K562 (cell line): ENCODE data around the gene PAF1. TPM values are rescaled to one million over a fixed set of nuclear protein-coding genes. Genes with fewer than 3 reads are reported as not detected.

Experiments used
- DEAF1 ChIP-seq: fragments of 450-650 bp; formaldehyde crosslinking; IDR thresholded peaks from 2 replicates; pipeline ENCODE4 v1.4.0; 2020; ENCODE audit warnings: mild to moderate bottlenecking, moderate library complexity
- GABPB1 ChIP-seq: sonication (generic); formaldehyde crosslinking; IDR thresholded peaks from 2 replicates; pipeline ENCODE4 v1.8.0; 2022; ENCODE audit warnings: mild to moderate bottlenecking, missing genetic modification reagents
- HES1 ChIP-seq: fragments of 450-650 bp; IDR thresholded peaks from 2 replicates; pipeline ENCODE4 v1.6.1; 2016; ENCODE audit warnings: low read depth, mild to moderate bottlenecking, moderate library complexity
- KLF6 ChIP-seq: fragments of 250-450 bp; sonication (Bioruptor Pico); IDR thresholded peaks from 2 replicates; pipeline ENCODE4 v1.4.0; 2020; ENCODE audit warnings: mild to moderate bottlenecking, moderate library complexity, borderline replicate concordance
- MTA3 ChIP-seq: fragments of 450-650 bp; formaldehyde crosslinking; IDR thresholded peaks from 2 replicates; pipeline ENCODE4 v1.6.1; 2017; ENCODE audit warnings: mild to moderate bottlenecking, borderline replicate concordance
- PATZ1 ChIP-seq: fragments of 250-450 bp; sonication (Bioruptor Pico); IDR thresholded peaks from 2 replicates; pipeline ENCODE4 v1.5.0; 2020; ENCODE audit warnings: mild to moderate bottlenecking, borderline replicate concordance
- RBFOX2 ChIP-seq: fragments of 200-400 bp; formaldehyde crosslinking; IDR thresholded peaks from 2 replicates; pipeline ENCODE4 v1.6.1; 2017; ENCODE audit warnings: low read depth, mild to moderate bottlenecking, low read length, moderate library complexity
- SMARCA4 ChIP-seq: fragments of 450-650 bp; IDR thresholded peaks from 2 replicates; pipeline ENCODE4 v1.6.1; 2016
- ZBED1 ChIP-seq: IDR thresholded peaks from 2 replicates; pipeline ENCODE4 v1.6.1; 2014
- ZNF324 ChIP-seq: fragments of 250-450 bp; sonication (Bioruptor Pico); IDR thresholded peaks from 2 replicates; pipeline ENCODE4 v1.4.0; 2020; ENCODE audit warnings: mild to moderate bottlenecking
- ZNF398 ChIP-seq: fragments of 250-450 bp; sonication (Bioruptor Pico); IDR thresholded peaks from 2 replicates; pipeline ENCODE4 v1.8.0; 2021; ENCODE audit warnings: moderate library complexity, mild to moderate bottlenecking, inconsistent platforms
- polyA plus RNA-seq, 8 experiments: library from polyadenylated mRNA; depleted of rRNA in 4 of 8; stranded (reverse) in 5 of 8; unstranded in 3 of 8; fragments of >200 nt; fragmentation: Nextera tagmentation in 2 of 8; fragmentation: Illumina TruSeq in 1 of 8; extraction: Ambion mirVana in 2 of 8; extraction: Trizol in 1 of 8; gene quantifications; 2 replicates each; pipeline versions ENCODE4 v1.2.1 to v1.2.3, GENCODE V29; 2011 to 2014; ENCODE audit warnings: inconsistent platforms in 1 of 8, missing spikeins in 1 of 8
- total RNA-seq, 7 experiments: library from RNA; depleted of rRNA in 6 of 7; stranded (reverse); fragments of >200 nt in 6 of 7; fragmentation: Illumina TruSeq in 2 of 7; extraction: Trizol in 2 of 7; gene quantifications; 2 replicates each; pipeline versions ENCODE4 v1.2.1 to v1.2.3, GENCODE V29; 2011 to 2021; ENCODE audit warnings: low replicate concordance in 1 of 7
- TF ChIP-seq, protein P1 (sequence below): sonication (generic); formaldehyde crosslinking; IDR thresholded peaks from 2 replicates; pipeline ENCODE4 v1.8.1; 2022; ENCODE audit warnings: missing genetic modification reagents
- TF ChIP-seq, protein P2 (sequence below): fragments of 450-650 bp; IDR thresholded peaks from 2 replicates; pipeline ENCODE4 v1.6.1; 2017; ENCODE audit warnings: antibody characterized with exemption, mild to moderate bottlenecking
- TF ChIP-seq, protein P3 (sequence below), 2 experiments: fragments of 450-650 bp in 1 of 2; sonication (generic) in 1 of 2; formaldehyde crosslinking in 1 of 2; IDR thresholded peaks in 1 of 2; conservative IDR thresholded peaks in 1 of 2; 2 replicates each; pipeline versions ENCODE4 v1.6.1 to v1.8.1; 2016 to 2023; ENCODE audit warnings: mild to moderate bottlenecking in 2 of 2, moderate library complexity in 2 of 2, inconsistent platforms in 1 of 2, missing genetic modification reagents in 1 of 2

The PAF1 gene
- total and polyA plus RNA-seq, 9 of the 15 experiments (the other 6 are each of a cell fraction or from before 2014, with no cell fraction given), result 1.5 to 45.0 (median 33.8) TPM

DNA sequence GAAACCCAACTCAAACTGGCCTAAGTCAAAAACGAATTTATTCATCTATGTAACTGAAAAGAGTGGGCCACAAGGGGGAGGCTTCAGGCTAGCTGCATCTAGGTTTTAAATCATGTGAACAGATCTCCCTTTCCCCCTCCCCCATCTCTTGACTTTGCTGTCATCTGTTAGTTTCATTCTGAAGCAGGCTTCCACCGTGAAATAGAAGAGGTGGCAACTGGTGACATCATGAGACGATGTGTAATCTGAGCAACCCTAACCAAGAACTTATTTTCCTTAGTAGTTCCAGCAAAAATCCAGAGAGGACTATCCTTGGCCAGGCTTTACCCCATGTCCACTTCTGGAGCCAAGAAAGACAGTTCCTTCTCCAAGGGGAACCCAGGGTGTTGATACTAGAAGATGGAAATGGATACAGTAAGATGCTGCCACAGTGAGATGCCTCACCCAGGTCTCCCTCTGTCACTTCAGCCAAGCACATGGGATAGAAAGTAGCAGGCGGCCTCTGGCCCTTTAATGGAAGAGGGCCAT, 39.3 kb downstream of the PAF1 start (continued):
- no peak for TF ChIP-seq DEAF1
- TF ChIP-seq KLF6 (CRISPR knock-in tag), result no peak
- no peak for TF ChIP-seq ZNF324 (CRISPR knock-in tag)
- no peak for TF ChIP-seq GABPB1 (CRISPR knock-in tag)
- TF ChIP-seq PATZ1 (CRISPR knock-in tag), result no peak
- TF ChIP-seq HES1, result no peak
- TF ChIP-seq, protein P1, sequence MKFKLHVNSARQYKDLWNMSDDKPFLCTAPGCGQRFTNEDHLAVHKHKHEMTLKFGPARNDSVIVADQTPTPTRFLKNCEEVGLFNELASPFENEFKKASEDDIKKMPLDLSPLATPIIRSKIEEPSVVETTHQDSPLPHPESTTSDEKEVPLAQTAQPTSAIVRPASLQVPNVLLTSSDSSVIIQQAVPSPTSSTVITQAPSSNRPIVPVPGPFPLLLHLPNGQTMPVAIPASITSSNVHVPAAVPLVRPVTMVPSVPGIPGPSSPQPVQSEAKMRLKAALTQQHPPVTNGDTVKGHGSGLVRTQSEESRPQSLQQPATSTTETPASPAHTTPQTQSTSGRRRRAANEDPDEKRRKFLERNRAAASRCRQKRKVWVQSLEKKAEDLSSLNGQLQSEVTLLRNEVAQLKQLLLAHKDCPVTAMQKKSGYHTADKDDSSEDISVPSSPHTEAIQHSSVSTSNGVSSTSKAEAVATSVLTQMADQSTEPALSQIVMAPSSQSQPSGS (CRISPR knock-in tag), result no peak
- peak; percentile 46; the same call in 1 of the 2 replicates for TF ChIP-seq SMARCA4
- TF ChIP-seq, protein P2, sequence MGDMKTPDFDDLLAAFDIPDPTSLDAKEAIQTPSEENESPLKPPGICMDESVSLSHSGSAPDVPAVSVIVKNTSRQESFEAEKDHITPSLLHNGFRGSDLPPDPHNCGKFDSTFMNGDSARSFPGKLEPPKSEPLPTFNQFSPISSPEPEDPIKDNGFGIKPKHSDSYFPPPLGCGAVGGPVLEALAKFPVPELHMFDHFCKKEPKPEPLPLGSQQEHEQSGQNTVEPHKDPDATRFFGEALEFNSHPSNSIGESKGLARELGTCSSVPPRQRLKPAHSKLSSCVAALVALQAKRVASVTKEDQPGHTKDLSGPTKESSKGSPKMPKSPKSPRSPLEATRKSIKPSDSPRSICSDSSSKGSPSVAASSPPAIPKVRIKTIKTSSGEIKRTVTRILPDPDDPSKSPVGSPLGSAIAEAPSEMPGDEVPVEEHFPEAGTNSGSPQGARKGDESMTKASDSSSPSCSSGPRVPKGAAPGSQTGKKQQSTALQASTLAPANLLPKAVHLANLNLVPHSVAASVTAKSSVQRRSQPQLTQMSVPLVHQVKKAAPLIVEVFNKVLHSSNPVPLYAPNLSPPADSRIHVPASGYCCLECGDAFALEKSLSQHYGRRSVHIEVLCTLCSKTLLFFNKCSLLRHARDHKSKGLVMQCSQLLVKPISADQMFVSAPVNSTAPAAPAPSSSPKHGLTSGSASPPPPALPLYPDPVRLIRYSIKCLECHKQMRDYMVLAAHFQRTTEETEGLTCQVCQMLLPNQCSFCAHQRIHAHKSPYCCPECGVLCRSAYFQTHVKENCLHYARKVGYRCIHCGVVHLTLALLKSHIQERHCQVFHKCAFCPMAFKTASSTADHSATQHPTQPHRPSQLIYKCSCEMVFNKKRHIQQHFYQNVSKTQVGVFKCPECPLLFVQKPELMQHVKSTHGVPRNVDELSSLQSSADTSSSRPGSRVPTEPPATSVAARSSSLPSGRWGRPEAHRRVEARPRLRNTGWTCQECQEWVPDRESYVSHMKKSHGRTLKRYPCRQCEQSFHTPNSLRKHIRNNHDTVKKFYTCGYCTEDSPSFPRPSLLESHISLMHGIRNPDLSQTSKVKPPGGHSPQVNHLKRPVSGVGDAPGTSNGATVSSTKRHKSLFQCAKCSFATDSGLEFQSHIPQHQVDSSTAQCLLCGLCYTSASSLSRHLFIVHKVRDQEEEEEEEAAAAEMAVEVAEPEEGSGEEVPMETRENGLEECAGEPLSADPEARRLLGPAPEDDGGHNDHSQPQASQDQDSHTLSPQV, result peak; percentile 54
- TF ChIP-seq RBFOX2, result no peak
- TF ChIP-seq, protein P3, sequence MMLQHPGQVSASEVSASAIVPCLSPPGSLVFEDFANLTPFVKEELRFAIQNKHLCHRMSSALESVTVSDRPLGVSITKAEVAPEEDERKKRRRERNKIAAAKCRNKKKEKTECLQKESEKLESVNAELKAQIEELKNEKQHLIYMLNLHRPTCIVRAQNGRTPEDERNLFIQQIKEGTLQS (IDR thresholded peaks at IDR 0.05), result peak; percentile 67
- TF ChIP-seq, protein P3 (CRISPR knock-in tag; conservative IDR thresholded peaks at IDR 0.05), result no peak
- TF ChIP-seq ZNF398 (CRISPR knock-in tag), result no peak
- TF ChIP-seq ZBED1, result no peak
- TF ChIP-seq MTA3, result no peak
